Type B pancreatic cell (in vitro differentiated cells): Measurements from ENCODE around the gene WFIKKN2. TPM values are rescaled to one million over a fixed set of nuclear protein-coding genes. Genes with fewer than 3 reads are reported as not detected.

Experiments used
- DNase-seq: peaks from one replicate; pipeline ENCODE4 v3.0.0; 2021; ENCODE audit warnings: mixed read lengths; ENCODE audit not compliant: unreplicated experiment; ENCODE audit errors: extremely low spot score
- H3K27ac Mint-ChIP-seq: 2 replicates; pipeline ENCODE4 v1.8.0; 2021; ENCODE audit warnings: mild to moderate bottlenecking, mixed read lengths
- H3K27me3 Mint-ChIP-seq: 2 replicates; pipeline ENCODE4 v1.8.0; 2021; ENCODE audit warnings: mixed read lengths
- H3K36me3 Mint-ChIP-seq: 2 replicates; pipeline ENCODE4 v1.8.0; 2021; ENCODE audit warnings: mixed read lengths
- H3K4me1 Mint-ChIP-seq: one replicate; pipeline ENCODE4 v1.8.0; 2021; ENCODE audit warnings: mixed read lengths; ENCODE audit not compliant: unreplicated experiment
- H3K4me3 Mint-ChIP-seq: 2 replicates; pipeline ENCODE4 v1.8.0; 2021; ENCODE audit warnings: mild to moderate bottlenecking, mixed read lengths
- H3K9me3 Mint-ChIP-seq: 2 replicates; pipeline ENCODE4 v1.8.0; 2021; ENCODE audit warnings: mixed read lengths
- total RNA-seq: library from RNA; stranded (reverse); gene quantifications from 2 replicates; pipeline ENCODE4 v1.2.1, GENCODE V29; 2021; ENCODE audit warnings: low replicate concordance
- TF ChIP-seq, protein P1 (sequence below): fragments of 200-600 bp; sonication (generic); conservative IDR thresholded peaks from 2 replicates; pipeline ENCODE4 v1.5.0; 2021; ENCODE audit warnings: antibody characterized with exemption, mild to moderate bottlenecking

WFIKKN2 gene
- total RNA-seq, 1 donor from 2014 or later = 1.7 TPM

GRCh38 chr17:50832267-50832863, 3.0 kb upstream of the WFIKKN2 start:
- Mint-ChIP-seq H3K27me3 (peaks cover 4% of the 10 kb centered on the region), H3K36me3 (no peaks in the 10 kb centered on the region), H3K4me3 (no peak overlapping the region), H3K27ac (no peak overlapping the region), H3K9me3 (no peaks in the 10 kb centered on the region), H3K4me1 (peaks cover 59% of the 10 kb centered on the region)
- no peak for DNase-seq
- TF ChIP-seq, protein P1, sequence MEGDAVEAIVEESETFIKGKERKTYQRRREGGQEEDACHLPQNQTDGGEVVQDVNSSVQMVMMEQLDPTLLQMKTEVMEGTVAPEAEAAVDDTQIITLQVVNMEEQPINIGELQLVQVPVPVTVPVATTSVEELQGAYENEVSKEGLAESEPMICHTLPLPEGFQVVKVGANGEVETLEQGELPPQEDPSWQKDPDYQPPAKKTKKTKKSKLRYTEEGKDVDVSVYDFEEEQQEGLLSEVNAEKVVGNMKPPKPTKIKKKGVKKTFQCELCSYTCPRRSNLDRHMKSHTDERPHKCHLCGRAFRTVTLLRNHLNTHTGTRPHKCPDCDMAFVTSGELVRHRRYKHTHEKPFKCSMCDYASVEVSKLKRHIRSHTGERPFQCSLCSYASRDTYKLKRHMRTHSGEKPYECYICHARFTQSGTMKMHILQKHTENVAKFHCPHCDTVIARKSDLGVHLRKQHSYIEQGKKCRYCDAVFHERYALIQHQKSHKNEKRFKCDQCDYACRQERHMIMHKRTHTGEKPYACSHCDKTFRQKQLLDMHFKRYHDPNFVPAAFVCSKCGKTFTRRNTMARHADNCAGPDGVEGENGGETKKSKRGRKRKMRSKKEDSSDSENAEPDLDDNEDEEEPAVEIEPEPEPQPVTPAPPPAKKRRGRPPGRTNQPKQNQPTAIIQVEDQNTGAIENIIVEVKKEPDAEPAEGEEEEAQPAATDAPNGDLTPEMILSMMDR = no peak

GRCh38 chr17:50832864-50833381, 2.5 kb upstream of the WFIKKN2 start:
- Mint-ChIP-seq H3K27me3 (peaks cover 4% of the 10 kb centered on the region), H3K9me3 (no peaks in the 10 kb centered on the region), H3K27ac (no peak overlapping the region), H3K4me1 (peaks cover 59% of the 10 kb centered on the region), H3K36me3 (no peaks in the 10 kb centered on the region), H3K4me3 (no peak overlapping the region)
- DNase-seq = no peak
- TF ChIP-seq, protein P1 = no peak

- TF ChIP-seq, protein P1 = no peak
- no peaks in the 10 kb centered on the region for H3K9me3 Mint-ChIP-seq
- no peak overlapping the region for H3K27ac Mint-ChIP-seq
- no peaks in the 10 kb centered on the region for H3K36me3 Mint-ChIP-seq
- H3K27me3 Mint-ChIP-seq = peaks cover 4% of the 10 kb centered on the region
- no peak for DNase-seq
- H3K4me1 Mint-ChIP-seq = peaks cover 58% of the 10 kb centered on the region
- peak overlapping the region; percentile 66 for H3K4me3 Mint-ChIP-seq
These were observed 1.6 kb upstream of the WFIKKN2 start for GRCh38 chr17:50833510-50834428.

- H3K36me3 Mint-ChIP-seq = no peaks in the 10 kb centered on the region
- peaks cover 52% of the 10 kb centered on the region for H3K4me1 Mint-ChIP-seq
- H3K27me3 Mint-ChIP-seq = peaks cover 4% of the 10 kb centered on the region
- peak overlapping the region; percentile 66 for H3K4me3 Mint-ChIP-seq
- DNase-seq = no peak
- H3K27ac Mint-ChIP-seq = peak overlapping the region; percentile 59
- TF ChIP-seq, protein P1 = no peak
- H3K9me3 Mint-ChIP-seq = no peaks in the 10 kb centered on the region
These were observed 721 bp upstream of the WFIKKN2 start for GRCh38 chr17:50834429-50835300.

GRCh38 chr17:50836826-50837225, 1.4 kb downstream of the WFIKKN2 start:
- Mint-ChIP-seq H3K9me3 (no peaks in the 10 kb centered on the region), H3K4me1 (peaks cover 39% of the 10 kb centered on the region), H3K36me3 (no peaks in the 10 kb centered on the region), H3K4me3 (no peak overlapping the region), H3K27ac (no peak overlapping the region), H3K27me3 (peaks cover 4% of the 10 kb centered on the region)
- no peak for DNase-seq
- TF ChIP-seq, protein P1 = no peak
